WI38 (cell line): ENCODE measurements around the gene AQP9.

ENCODE experiments used
- H3K4me3 ChIP-seq: 2 replicates; pipeline ENCODE4 v1.5.1; 2011; ENCODE audit warnings: low read depth, mild to moderate bottlenecking, control low read depth, low read length
- TF ChIP-seq, protein P1 (sequence below): IDR thresholded peaks from 2 replicates; pipeline ENCODE4 v1.5.1; 2012; ENCODE audit warnings: low read depth, mild to moderate bottlenecking, control low read depth, low read length

The AQP9 gene

DNA sequence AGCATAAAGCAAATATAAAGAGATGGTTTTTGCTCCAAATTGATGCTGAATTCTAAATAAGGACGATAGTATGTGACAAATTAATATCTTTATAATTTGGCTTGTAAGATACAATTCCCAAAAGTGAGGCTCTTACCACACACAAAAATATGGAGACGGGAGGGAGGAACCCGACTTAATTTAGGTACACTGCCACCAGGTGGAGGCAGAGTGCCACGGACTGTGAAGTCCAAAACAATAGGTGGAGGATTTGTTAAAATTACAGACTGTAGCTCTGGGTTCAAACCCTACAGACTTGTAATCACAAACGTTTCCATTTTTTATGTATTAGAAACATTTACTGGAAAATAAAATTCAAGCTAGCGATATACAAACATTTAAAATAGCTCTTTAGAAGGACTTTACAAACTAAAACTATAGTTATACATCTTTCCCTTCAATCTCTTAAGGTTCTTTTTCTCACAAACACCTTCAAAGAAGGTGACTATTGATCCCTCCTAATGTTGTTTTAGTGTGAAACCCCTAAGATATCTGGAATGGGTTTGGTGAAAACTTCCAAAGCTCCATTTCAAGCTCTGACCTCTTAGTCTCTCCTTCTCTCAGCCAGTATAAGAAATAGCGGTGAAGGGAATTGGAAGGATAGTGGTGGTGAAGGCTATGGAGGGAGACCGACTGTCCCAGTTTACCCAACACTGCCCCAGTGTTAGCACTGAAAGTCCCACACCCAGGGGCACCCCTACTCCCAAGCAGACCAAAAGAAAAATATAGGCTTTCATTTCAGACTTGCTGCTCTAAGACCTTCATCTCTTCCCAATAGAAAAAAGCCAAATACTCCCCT, 89.7 kb downstream of the AQP9 start:
- TF ChIP-seq, protein P1, sequence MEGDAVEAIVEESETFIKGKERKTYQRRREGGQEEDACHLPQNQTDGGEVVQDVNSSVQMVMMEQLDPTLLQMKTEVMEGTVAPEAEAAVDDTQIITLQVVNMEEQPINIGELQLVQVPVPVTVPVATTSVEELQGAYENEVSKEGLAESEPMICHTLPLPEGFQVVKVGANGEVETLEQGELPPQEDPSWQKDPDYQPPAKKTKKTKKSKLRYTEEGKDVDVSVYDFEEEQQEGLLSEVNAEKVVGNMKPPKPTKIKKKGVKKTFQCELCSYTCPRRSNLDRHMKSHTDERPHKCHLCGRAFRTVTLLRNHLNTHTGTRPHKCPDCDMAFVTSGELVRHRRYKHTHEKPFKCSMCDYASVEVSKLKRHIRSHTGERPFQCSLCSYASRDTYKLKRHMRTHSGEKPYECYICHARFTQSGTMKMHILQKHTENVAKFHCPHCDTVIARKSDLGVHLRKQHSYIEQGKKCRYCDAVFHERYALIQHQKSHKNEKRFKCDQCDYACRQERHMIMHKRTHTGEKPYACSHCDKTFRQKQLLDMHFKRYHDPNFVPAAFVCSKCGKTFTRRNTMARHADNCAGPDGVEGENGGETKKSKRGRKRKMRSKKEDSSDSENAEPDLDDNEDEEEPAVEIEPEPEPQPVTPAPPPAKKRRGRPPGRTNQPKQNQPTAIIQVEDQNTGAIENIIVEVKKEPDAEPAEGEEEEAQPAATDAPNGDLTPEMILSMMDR, result peak; percentile 62; the same call in 1 of the 2 replicates
- H3K4me3 ChIP-seq, result no peak overlapping the region

DNA sequence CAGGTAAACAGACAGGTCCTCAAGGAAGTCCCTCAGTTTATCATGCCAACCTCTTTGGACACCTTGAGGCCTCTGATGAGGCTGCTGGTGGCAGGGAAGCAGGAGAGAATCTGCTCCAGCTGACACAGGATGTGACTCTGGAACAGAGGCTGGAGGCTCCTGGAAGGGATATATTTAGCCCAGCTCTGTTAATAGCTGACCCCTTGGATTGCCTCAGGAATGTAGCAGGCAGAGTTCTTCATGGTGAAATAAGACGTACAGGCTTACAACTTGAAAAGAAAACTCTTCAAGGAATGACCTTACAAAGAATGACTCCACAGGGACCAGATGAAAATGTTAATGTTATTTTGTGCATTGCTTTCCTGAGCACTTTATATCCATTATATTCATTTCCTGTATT, 90.5 kb downstream of the AQP9 start:
- TF ChIP-seq, protein P1, result no peak
- no peak overlapping the region for H3K4me3 ChIP-seq

GRCh38 chr15:58229297-58229768, 91.2 kb downstream of the AQP9 start:
- TF ChIP-seq, protein P1, result no peak
- H3K4me3 ChIP-seq, result no peak overlapping the region

DNA sequence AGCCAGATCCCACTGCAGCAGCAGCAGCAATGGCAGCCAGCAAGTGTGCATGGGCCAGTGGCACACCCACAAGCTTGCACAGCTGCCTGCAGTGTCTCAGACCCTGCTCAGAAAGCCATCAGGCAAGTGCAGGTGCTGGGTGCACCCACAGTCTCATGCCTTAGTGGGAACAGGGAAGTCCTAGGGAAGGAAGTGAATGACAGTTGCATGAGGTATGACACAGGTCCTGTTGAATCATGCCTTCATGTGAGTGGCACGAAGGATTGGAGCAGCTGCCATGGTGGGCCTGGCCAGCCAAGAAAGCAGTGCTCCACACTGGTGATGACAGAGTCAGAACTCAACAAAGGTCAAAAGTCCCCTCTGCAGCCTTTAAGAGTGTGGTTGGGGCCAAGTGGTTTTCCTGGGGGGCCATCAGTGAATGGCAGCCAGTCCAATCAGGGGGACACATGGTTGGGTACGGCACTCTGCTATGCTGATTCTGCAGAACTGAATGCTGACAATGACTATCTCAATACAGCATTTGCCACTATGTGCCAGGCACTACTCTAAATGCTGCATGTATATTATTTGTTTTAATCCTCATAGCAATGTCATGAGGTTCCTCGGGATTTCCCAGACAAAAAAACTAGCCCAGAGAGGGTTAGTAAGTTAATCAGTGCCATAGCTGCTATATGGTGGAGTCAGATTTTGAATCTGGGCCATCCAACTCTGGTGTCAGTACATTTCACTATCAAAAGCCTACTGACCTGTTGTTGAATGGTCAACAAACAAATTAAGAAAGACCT, 94.3 kb downstream of the AQP9 start:
- TF ChIP-seq, protein P1, result no peak

GRCh38 chr15:58233341-58233740, 95.2 kb downstream of the AQP9 start:
- no peak overlapping the region for H3K4me3 ChIP-seq

More for the DNA sequence above, 94.3 kb downstream of the AQP9 start:
- no peak overlapping the region for H3K4me3 ChIP-seq

More at GRCh38 chr15:58233341-58233740, 95.2 kb downstream of the AQP9 start:
- TF ChIP-seq, protein P1, result no peak
